ENCODE measurements around the gene FRMD4A.
"Not testable (repeated sequence)": the region's sequence is repeated elsewhere in the genome, so short reads cannot be mapped to it uniquely, and the experiment has no call there.

The FRMD4A gene

DNA sequence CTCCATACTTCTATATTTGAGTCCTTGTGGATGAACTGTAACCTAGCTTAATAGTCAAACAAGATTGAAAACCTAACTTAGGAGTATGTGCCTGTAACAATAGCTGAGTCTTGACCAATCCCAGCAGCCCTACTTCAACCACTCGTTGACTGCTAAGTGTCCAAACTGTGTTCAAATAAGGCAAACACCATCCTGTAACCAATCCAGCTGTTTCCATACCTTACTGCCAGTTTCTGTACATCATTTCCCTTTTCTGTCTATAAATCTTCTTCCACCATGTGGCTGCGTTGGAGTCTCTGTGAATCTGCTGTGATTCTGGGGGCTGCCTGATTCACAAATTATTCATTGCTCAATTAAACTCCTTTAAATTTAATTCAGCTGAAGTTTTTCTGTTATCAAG lies 195.5 kb downstream of the FRMD4A start:
- not testable (repeated sequence) for DNase-seq

DNA sequence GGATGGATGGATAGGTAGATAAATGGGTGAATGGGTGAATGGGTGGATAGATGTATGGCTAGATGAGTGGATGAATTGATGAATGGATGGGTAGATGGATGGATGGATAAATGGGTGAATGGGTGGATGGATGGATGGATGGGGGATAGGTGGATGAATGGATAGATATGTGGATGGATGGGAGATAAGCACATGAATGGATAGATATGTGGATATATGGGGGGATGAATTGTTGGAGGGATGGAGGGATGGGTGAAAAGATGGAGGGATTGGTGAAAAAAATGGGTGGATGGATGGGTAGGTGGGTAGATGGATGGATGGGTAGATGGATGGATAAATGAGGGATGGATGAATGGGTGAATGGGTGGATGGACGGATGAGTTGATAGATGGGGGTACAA lies 196.4 kb downstream of the FRMD4A start:
- DNase-seq: no peak

- no peak for DNase-seq
Observed at GRCh38 chr10:14131261-14131960, 199.3 kb downstream of the FRMD4A start.

DNA sequence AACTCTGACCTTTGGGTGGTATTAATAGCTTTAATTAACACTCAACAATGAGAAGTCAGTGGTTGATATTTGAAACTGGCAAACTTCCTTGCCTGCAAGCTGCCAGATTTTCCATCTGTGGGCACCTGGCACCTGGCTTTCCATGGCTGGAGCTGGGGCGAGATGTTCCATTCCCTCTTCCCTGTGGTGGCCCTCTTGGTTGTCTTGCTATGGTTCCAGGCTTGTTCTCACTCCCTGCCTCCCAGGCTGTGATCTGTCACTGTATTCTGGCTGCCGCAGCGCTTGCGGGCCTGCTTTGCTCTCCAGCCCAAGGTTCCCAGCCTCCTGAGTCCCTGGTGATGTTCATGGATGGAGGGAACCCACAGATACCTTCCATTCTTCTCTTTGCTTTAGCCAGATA lies 201.0 kb downstream of the FRMD4A start:
- no peak for DNase-seq

GRCh38 chr10:14128519-14128918 lies 202.2 kb downstream of the FRMD4A start:
- no peak for DNase-seq

- no peak for DNase-seq
Observed at GRCh38 chr10:14126697-14127440, 203.9 kb downstream of the FRMD4A start.

DNA sequence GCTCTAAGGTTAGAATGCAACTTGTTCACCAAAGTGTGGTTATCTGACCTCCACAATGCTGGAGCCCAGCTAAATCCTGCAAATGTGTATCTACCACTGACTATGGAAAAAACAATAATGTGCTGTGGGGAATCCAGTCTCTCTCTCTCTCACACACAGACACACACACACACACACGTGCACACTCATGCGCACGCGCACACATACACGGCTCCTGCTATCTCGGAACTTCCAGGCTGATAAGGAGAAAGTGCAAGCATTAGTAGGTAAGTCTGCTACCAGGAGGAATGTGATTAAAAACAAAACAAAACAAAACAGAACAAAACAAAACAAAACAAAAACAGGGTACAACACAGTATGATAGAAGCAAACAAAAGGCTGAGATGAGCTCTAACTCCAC lies 205.2 kb downstream of the FRMD4A start:
- DNase-seq: no peak

- DNase-seq: no peak
Observed at GRCh38 chr10:14124941-14125340, 205.8 kb downstream of the FRMD4A start.

- no peak for DNase-seq
Observed at GRCh38 chr10:14123139-14123538, 207.6 kb downstream of the FRMD4A start.

DNA sequence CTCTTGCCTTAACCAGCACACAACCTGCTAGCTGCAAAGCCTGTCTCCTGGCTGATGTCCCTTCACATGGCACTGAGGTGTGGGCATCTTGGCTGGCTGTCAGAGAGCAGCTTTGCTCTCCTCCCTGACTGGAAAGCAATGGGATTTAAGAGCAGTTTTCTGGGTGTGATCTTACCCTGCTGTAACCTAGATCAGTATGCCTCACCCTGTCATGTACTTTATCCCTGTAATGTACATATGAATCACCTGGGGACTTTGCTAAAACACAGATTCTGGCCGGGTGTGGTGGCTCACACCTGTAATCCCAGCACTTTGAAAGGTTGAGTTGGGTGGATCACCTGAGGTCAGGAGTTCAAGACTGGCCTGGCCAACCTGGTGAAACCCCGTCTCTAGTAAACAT lies 209.9 kb downstream of the FRMD4A start:
- no peak for DNase-seq

- no peak for DNase-seq
Observed at GRCh38 chr10:14118953-14119352, 211.8 kb downstream of the FRMD4A start.

DNA sequence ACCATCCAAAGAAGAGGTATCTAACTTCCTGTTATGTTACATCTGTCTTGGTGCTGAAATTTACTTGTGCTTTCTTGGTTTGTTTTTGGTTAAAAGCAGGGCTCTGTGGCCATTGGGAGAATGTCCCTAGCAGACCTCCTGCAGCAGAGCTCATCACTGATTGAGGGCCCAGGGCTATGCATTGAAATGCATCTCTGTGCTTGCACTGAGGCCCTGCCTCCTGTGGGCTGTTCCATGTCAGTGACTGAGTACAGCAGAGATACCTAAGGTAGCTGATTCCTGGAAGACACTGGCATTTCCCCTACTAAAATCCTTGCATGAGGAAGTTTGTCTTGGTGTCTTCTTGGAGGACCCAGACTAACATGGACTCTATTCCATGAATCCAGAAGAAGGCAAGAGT lies 213.9 kb downstream of the FRMD4A start:
- no peak for DNase-seq

DNA sequence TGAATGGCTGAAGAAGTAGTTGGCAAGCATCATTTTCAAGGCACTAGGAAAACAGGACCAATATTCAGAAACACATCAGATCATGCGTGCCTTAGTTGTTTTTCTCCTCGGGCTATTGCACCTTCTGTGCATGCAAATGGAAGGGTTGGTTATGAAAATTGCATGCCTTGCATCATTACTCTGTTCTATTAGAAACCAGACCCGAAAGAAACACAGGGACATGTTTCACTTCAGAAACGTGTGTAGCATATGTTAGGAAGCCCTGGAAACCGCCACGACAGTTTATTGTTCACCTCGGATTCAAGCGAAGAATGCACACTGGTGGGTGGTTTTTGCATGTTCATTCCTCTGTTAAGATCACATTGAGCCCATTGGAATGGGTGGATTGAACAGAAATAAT lies 214.7 kb downstream of the FRMD4A start:
- no peak for DNase-seq

- DNase-seq: no peak
Observed at GRCh38 chr10:14114791-14115190, 215.9 kb downstream of the FRMD4A start.

DNA sequence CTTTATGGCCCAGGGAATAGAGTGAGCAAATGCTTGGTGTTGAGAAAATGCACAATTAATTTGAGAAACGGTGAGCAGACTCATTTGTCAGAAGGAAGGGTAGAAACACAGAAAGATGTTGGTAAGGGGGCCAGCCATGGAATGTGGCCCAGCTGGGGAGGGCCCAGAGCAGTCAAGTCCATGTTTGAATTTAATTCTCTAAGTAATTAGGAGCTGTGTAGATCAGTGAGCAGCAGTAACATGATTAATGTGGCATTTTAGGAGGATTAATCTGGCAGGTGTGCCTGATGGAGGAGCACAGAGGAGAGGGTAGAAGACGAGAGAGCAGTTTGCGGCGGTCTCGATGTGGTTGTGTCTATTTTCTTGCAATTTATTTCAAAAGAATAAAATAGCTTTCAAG lies 218.7 kb downstream of the FRMD4A start:
- no peak for DNase-seq

DNA sequence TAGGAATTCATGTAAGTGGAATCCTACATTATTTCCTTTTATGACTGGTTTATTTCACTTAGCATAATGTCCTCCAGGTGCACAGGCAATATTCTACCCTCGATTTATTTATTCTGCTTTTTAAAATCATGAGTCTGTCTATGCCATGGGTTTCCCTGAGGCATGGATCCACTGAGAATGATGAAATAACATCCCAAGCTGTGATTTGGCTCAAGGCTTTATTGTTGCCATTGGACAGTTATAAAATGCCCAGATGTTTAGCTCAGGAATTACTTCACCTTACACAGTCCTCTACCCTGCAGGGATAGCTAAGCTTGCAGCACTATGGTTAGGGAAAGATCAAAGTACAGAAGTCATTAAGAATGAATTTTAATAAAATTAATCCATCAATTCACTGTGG lies 219.5 kb downstream of the FRMD4A start:
- no peak for DNase-seq

GRCh38 chr10:14106828-14107227 lies 223.9 kb downstream of the FRMD4A start:
- no peak for DNase-seq

GRCh38 chr10:14102056-14102455 lies 228.7 kb downstream of the FRMD4A start:
- no peak for DNase-seq

DNA sequence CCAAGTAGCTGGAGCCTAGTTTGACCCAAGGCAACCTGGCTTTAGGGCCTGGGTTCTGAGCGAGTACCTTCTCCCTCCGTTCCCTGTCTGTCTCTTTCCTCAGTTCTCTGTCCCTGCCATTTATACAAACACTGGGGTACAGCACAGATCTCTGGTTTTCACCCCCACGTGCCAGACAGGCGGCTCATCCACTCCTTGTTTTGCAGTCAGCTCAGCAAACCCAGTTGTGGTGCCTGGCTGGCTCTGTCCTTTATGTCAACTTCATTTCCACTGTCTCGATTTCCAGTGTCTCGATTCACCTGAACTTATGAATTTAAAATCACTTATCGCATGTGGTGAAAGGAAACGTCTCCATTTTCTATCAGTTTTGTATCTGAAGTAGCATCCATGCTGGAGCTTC lies 230.8 kb downstream of the FRMD4A start:
- no peak for DNase-seq

DNA sequence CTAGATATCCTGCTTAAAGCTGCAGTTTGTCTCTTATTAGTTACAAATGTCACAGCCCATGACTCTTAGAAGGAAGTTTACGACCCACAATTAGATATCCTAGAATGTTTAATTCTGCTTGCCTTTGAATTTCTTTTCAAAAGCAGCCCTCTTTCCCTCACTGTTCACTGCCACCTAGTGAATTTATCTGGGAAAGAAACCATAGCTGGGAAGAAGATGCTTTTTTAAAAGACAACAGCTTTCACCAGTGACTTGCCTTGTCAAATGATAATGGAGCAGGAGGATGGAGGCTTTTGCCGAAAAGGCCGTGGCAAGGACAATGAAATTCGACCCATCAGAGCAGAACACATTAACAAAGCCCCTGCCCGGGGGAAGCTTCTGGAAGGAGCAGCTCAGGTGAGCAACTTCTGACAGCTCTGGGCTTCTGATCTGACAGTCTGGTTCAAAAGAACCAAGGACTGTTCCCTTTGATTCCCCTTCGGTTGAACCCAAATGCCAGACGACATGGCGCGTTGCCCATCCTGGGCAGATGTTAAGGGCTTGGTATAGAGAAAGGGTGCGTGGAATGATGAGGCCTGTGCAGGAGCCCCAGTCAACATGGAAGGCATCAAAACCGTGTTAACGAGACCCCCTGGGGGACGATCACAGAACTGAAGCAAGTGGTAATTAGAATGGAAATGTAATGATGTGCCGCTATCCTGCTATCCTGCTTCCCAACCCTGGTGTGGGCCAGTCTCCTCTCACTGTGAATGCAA lies 236.8 kb downstream of the FRMD4A start:
- no peak for DNase-seq

DNA sequence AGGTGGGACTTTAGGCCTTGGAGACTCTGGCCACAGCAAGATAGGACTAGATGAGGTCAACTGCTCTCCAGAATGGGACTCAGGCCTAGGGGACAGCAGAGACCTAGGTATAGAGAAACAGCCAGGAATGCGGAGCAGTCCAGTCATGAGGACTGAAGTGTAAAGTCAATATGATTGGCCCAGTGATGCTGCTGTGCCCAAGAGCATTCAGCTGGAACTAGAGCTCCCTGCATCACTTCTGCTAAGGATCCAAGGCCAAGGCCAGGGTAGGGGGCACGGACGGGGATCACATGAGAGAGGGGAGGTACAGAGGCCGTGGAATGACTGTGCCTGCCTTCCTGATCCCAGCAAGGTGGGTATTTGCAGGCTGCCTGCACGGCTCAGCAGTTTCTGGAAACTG lies 237.9 kb downstream of the FRMD4A start:
- no peak for DNase-seq

- no peak for DNase-seq
Observed at GRCh38 chr10:14089556-14090292, 241.0 kb downstream of the FRMD4A start.

DNA sequence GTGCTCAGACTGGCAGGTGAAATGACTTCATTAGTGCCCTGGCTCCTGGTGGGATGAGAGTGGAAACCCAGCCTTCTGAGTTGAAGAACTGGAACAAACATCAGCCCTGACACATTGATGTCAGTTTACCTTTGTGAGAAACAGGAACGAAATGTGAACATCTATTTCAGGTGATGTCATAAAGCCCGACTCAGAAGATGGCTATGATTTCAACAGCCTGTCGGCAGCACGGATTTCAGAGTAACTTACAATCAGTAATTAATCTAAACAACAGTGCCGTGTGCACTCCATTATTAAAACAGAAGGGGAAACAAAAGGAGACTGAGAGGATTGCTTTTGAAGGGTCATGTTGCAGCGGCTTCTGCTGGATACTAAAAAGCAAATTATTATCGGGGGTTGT lies 243.2 kb downstream of the FRMD4A start:
- no peak for DNase-seq

Measured in CD4-positive, alpha-beta T cell treated with Interleukin-15 for 1 hour (primary cell).